SHP77 (cell line): ENCODE measurements around the gene MAN2A2.
"Not testable (repeated sequence)": the region's sequence is repeated elsewhere in the genome, so short reads cannot be mapped to it uniquely, and the experiment has no call there.

Source experiments
- DNase-seq, 2 experiments: peaks; one replicate each; lab custom pipeline; 2025; lab: John Stamatoyannopoulos, UW

Gene MAN2A2

DNA sequence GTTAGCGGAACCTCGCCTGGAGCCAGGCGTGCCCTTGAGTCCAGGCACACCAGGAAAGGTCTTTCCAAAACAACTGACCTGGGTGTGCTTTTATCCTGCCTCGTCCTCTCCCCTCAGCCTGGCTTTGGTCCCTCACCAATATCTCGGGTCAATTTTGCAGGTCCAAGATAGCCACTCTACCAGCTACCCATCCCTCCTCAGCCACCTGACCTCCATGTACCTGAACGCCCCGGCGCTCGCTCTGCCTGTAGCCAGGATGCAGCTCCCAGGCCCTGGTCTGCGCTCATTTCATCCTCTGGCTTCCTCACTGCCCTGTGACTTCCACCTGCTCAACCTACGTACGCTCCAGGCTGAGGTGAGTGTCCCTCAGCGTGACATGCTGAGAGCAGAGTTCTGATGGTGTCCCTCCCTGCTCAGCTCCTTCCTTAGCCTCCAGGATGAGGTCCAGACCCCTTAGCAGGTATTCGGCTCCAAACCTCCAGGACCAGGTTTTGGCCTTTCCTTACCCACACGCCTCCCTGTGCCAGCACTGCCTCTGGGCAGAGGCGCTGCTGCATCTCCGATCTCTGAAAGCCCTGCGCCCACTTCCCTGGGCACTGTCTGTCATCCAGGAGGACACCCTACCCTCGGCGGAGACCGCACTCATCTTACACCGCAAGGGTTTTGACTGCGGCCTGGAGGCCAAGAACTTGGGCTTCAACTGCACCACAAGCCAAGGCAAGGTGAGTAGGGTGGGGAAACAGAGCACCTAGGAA, 15.1 kb downstream of the MAN2A2 start:
- no peak for DNase-seq

- DNase-seq = no peak
Measured at GRCh38 chr15:90918835-90919234, 15.7 kb downstream of the MAN2A2 start.

- no peak for DNase-seq
Measured at GRCh38 chr15:90921887-90922286, 18.8 kb downstream of the MAN2A2 start.

DNA sequence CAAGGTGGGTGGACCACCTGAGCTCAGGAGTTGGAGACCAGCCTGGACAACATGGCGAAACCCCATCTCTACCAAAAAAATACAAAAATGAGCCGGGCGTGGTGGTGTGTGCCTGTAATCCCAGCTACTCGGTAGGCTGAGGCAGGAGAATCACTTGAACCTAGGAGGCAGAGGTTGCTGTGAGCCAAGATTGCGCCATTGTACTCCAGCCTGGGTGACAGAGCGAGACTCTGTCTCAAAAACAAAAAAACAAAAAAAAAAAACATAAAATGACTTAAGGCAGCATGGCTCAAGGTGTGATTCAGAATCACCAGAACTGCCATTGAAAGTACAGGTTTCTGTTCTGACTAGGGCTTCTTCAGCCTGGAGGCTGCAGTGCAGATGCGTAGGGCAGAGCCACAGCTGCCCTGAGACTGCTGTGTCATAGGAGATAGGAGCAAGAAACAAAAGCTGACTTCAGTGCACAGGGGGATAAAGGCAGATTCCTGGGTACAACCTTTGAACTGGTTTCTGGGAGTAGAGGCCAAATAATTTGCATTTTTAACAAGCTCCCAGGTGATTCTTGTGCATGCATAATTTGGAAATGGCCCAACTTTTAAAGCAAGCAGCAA, 19.7 kb downstream of the MAN2A2 start:
- not testable (repeated sequence) for DNase-seq

GRCh38 chr15:90924375-90924774, 21.3 kb downstream of the MAN2A2 start:
- DNase-seq = no peak

DNA sequence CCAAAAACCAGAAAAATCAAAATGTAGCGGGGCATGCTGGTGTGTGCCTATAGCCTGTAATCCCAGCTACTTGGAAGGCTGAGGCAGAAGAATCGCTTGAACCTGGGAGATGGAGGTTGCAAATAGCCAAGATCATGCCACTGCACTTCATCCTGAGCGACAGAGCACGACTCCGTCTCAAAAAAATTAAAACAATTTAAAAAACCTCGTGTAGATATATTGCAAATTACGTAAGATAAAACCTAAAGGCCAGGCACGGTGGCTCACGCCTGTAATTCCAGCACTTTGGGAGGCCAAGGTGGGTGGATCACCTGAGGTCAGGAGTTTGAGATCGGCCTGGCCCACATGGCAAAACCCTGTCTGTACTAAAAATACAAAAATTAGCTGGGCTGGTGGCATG, 23.7 kb downstream of the MAN2A2 start:
- not testable (repeated sequence) for DNase-seq

GRCh38 chr15:90928106-90928505, 25.0 kb downstream of the MAN2A2 start:
- not testable (repeated sequence) for DNase-seq

GRCh38 chr15:90929246-90930019, 26.3 kb downstream of the MAN2A2 start:
- DNase-seq = no peak

DNA sequence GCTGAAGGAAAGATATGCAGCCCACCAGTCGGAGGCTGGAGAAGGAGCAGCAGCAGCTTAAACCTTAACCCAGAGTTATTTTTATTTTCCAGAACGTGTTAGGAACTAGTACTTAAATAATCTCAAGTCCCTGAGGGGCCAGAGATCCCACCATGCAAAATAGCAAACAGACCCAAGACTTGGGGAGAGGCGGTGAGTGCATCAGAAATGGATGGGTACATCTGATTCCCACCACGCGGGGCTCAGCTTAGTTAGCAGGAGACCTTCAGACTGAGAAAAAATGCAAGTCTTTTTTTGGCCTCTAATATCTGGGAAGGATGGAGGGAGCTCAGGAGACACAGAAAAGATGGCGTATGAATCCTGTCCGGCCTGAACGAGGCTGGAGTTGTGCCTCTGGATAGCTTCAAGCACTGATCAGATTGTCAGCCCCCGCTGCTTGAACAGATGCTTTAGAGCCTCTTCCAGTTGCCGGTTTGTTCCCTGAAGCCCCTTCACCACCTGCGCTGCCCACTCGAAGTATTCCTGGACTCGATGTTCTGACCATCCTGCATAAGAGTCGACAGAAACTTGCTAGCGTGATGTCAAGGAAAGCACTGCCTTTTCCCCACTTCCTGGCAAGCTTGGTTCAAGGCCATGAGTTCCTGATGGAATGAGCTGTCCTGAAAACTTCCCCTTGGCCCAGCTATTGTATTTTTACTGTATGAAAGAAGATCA, 27.9 kb downstream of the MAN2A2 start:
- no peak for DNase-seq

DNA sequence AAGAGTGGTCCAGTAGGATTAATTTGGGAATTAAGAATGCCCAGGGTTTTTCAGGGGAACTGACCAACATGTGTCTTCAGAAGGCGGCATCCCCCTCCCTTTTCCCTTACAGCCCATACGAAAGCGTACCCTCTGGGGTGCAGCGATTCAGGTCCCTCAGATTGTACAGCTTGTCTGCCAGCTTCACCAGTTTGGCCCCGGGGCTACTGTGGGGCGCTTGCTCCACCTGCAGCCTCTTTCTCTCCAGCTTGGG, 28.4 kb downstream of the MAN2A2 start:
- no peak for DNase-seq

DNA sequence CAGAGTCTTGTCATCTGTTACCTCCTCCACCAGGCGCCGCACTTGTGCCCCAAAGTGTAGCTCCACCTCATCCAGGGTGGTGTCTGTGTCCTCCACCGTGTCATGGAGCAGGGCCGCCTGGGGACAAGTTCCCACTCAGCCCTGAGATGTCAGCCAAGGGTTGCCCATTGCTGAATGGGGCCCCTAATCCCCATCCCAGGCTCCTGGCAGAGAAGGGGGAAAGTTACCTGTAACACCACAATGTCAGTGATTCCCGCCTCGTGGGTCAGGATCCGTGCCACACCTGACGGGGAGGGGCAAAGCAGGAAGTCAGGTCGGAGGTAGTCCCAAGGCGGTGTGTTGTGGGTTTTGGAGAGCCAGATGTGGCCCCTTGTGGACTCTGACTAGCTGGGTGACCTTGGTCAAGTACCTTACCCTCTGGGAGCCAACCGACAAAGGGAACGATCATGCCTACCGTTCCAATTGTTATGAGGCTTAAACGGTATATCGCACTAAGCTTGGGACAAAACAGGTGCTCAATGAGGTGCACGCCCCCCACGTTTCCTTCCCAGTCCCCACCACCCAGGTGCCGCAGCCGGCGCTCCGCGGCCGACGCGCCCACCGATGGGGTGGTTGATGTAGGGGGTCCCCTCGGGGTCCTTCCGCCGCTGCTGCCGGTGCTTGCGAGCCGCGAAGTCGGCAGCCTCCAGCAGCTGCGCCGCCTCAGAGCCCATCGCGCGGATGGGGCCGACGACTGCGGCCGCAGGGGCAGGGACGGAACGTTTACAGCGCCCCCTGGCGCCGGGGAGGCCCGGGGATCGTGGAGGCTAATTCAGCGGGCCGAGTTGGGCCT, 28.9 kb downstream of the MAN2A2 start, which contains the start of gene HDDC3:
TSS of gene HDDC3 (minus strand) at position 722 of the 832 bp plus-strand sequence. CDS start at position 713, 9 bp downstream.
- DNase-seq = peak; percentile 83 to 91

DNA sequence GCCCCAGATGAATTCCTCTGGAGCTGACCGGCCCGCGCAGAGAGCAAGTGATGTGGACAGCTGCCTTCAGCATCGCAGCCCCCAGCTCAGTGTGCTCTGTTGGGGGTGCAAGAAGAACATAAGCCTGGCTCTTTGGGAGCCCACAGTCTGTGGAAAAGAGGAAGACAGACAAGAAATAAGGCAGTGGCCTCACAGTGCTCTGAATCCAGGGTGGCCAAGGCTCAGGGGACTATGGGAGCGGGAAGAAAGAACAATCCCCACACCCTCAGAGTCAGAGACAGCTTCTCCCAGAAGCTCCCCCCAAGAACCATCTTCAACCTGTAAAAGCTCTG, 29.5 kb downstream of the MAN2A2 start:
- DNase-seq = no peak

DNA sequence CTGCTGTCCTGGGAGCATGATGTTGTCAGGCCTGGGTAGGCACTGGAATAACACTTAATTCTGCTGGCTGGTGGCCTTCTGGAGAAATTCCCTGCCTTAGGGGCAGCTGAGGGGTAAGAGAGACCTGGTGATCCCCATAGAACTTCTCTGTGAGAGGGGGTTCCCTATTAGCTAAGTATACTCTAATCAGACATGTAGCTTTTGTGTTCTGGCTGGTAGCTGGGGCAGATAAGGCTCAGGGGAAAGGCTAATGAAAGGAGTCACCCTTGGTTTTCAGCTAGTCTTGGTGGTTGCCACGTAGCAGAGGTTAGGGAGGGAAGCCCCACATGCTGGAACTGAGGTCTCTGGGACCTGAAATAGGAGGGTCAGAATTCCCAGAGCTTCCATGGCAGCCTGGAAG, 30.2 kb downstream of the MAN2A2 start:
- DNase-seq = no peak

GRCh38 chr15:90934256-90934948, 31.3 kb downstream of the MAN2A2 start:
- DNase-seq = peak; percentile 82 to 90

DNA sequence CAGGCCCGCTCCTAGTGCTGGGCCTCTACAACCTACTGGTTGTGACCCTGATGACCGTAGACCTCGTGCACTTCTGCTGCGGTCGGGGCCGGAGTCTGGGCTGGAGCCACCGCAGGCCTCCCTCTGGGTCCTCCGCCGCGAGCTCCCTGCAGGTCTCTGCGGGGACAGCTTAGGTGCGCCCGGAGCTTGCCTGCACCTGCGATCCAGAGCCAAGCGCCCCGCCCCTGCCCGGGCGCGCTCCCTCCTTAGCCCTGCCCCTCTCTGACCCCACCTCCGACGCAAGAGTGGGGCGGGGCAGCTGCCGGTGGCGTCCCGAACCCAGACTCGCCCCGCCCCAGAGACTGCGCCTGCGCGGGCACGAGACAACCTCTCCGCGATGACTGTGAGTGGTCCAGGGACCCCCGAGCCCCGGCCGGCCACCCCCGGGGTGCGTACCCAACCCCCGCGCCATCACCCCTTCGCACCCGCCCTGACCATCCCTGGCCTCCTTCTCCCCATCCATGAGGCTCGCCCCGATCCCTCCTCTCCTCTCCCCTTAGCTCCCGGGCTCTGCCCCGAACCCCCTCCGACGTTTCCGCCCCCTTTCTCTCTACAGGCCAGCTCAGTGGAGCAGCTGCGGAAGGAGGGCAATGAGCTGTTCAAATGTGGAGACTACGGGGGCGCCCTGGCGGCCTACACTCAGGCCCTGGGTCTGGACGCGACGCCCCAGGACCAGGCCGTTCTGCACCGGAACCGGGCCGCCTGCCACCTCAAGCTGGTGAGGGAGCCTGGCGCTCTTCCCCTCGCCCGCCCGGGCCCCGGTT, 32.0 kb downstream of the MAN2A2 start, which contains the start of gene UNC45A:
TSS of gene UNC45A (plus strand) at position 337 of the 803 bp plus-strand sequence. CDS start at position 377, 40 bp downstream.
- DNase-seq = peak; percentile 72 to 86

GRCh38 chr15:90936823-90937222, 33.7 kb downstream of the MAN2A2 start:
- DNase-seq = no peak

GRCh38 chr15:90938261-90938660, 35.2 kb downstream of the MAN2A2 start:
- no peak for DNase-seq

DNA sequence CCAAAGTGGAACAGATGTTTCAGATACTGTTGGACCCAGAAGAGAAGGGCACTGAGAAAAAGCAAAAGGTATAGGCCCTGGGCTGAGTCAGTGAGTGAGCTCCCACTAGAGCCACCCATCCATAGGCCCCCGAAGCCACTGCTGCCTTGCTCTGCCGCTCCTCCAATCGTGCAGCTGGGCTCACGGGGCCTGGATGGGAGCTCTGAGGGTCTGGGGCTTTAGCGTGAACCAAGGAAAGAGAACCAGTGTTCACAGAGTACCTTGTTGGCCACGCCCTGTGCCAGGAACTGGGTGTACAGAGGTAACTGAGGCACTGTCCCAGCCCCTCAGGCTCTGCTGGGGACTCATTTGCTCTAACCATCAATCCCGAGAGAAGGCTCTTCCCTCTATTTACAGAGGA, 36.7 kb downstream of the MAN2A2 start:
- no peak for DNase-seq

- DNase-seq = no peak
Measured at GRCh38 chr15:90941038-90941437, 37.9 kb downstream of the MAN2A2 start.
